Sigmoid colon (tissue), 7 donors: ENCODE data around the gene SLC22A5. TPM values are rescaled to one million over a fixed set of nuclear protein-coding genes. Genes with fewer than 3 reads are reported as not detected.

ENCODE experiments used
- DNase-seq: peaks from one replicate; pipeline ENCODE4 v3.0.0-alpha.2; 2019
- H3K27ac ChIP-seq, 4 donors: fragments of 200-600 bp; sonication (generic); one replicate each; pipeline ENCODE4 v1.5.1; 2016 to 2019; ENCODE audit warnings: mild to moderate bottlenecking in 1 of 4
- H3K27me3 ChIP-seq, 3 donors: fragments of 200-600 bp; sonication (generic); one replicate each; pipeline ENCODE4 v1.5.1; 2019; ENCODE audit warnings: mild to moderate bottlenecking in 1 of 3
- H3K36me3 ChIP-seq, 4 donors: fragments of 200-600 bp; sonication (generic); one replicate each; pipeline ENCODE4 v1.5.1; 2016 to 2019
- H3K4me1 ChIP-seq, 4 donors: fragments of 200-600 bp; sonication (generic); one replicate each; pipeline ENCODE4 v1.5.1; 2017 to 2019
- H3K4me3 ChIP-seq, 4 donors: fragments of 200-600 bp; sonication (generic); one replicate each; pipeline ENCODE4 v1.5.1; 2017 to 2019; ENCODE audit warnings: mild to moderate bottlenecking in 2 of 4, moderate library complexity in 1 of 4
- H3K9me3 ChIP-seq, 4 donors: fragments of 200-600 bp in 3 of 4; sonication (generic) in 3 of 4; one replicate each; pipeline versions ENCODE4 v1.5.1 to v1.6.1; 2013 to 2019
- CTCF ChIP-seq, 4 experiments: fragments of 450-650 bp in 3 of 4; fragments of 200-600 bp in 1 of 4; IDR thresholded peaks; one replicate each; pipeline ENCODE4 v1.5.1; 2016 to 2019; ENCODE audit warnings: antibody characterized with exemption in 4 of 4, mild to moderate bottlenecking in 3 of 4, moderate library complexity in 2 of 4
- EP300 ChIP-seq, 4 donors: sonication (generic); formaldehyde crosslinking; IDR thresholded peaks; one replicate each; pipeline ENCODE4 v1.6.1; 2017; ENCODE audit warnings: antibody characterized with exemption in 4 of 4
- POLR2A ChIP-seq, 2 donors: fragments of 450-650 bp; IDR thresholded peaks; one replicate each; pipeline ENCODE4 v1.6.1; 2016; ENCODE audit warnings: antibody characterized with exemption in 2 of 2, mild to moderate bottlenecking in 2 of 2, moderate library complexity in 2 of 2
- POLR2AphosphoS5 ChIP-seq, 4 donors: sonication (generic); formaldehyde crosslinking; IDR thresholded peaks; one replicate each; pipeline ENCODE4 v1.6.1; 2017; ENCODE audit warnings: antibody characterized with exemption in 4 of 4
- WGBS, 2 donors: extraction: QIAGEN DNeasy Blood & Tissue Kit; methylation state at CpG; one replicate each; pipeline ENCODE4 v1.1.7; 2013; 5-methylcytosine and 5-hydroxymethylcytosine counted together
- intact Hi-C: fragments of 100-400 bp; cut with DNase I; formaldehyde crosslinking; loops from one replicate; pipeline ENCODE4 v1.15.1; 2023
- polyA plus RNA-seq, 3 donors: library from polyadenylated mRNA; stranded (reverse); fragments of 200-250 nt; gene quantifications; one replicate each; pipeline ENCODE4 v1.2.3, GENCODE V29; 2013
- total RNA-seq, 4 donors: library from RNA; depleted of rRNA; stranded (reverse); fragments of >200 nt; gene quantifications; one replicate each; pipeline ENCODE4 v1.1.0, GENCODE V29; 2016
- donor health status: healthy with polysubstance abuse.
- donor health status: Bipolar disorder and iron deficiency.
- donor health status: healthy.

The SLC22A5 gene
- total and polyA plus RNA-seq, 7 donors = 3.6 to 11.9 (median 7.2) TPM

- TF ChIP-seq CTCF (IDR thresholded peaks at IDR 0.05) (no peak), EP300 (IDR thresholded peaks at IDR 0.05) (no peak), POLR2AphosphoS5 (IDR thresholded peaks at IDR 0.05) (peak in 2 of 4 donors; percentile 4 to 17), POLR2A (IDR thresholded peaks at IDR 0.05) (no peak)
- H3K9me3 ChIP-seq = no peaks in the 10 kb centered on the region
- 78 to 80% methylated on average over 6 of the region's 6 CpGs for WGBS, 2 donors
- DNase-seq = peak; percentile 60
- H3K27ac ChIP-seq = peak overlapping the region; percentile 71 to 98 (median 96)
- no peak overlapping the region for H3K4me3 ChIP-seq
- intact Hi-C loops = no loop called here
- H3K4me1 ChIP-seq = peaks cover 0 to 100% (median 94%) of the 10 kb centered on the region in 4 donors
- peaks cover 0 to 7% (median 0%) of the 10 kb centered on the region in 4 donors for H3K36me3 ChIP-seq
- no peaks in the 10 kb centered on the region for H3K27me3 ChIP-seq
These were observed 46.9 kb downstream of the SLC22A5 start for GRCh38 chr5:132416306-132417009.

- H3K4me1 ChIP-seq = peaks cover 0 to 100% (median 92%) of the 10 kb centered on the region in 4 donors
- H3K27me3 ChIP-seq = no peaks in the 10 kb centered on the region
- H3K4me3 ChIP-seq = no peak overlapping the region
- DNase-seq = peak; percentile 75
- 57 to 67% methylated on average over 6 of the region's 6 CpGs for WGBS, 2 donors
- H3K27ac ChIP-seq = peak overlapping the region; percentile 71 to 98 (median 96)
- intact Hi-C loops = no loop called here
- H3K9me3 ChIP-seq = no peaks in the 10 kb centered on the region
- no peak for TF ChIP-seq POLR2AphosphoS5 (IDR thresholded peaks at IDR 0.05)
- TF ChIP-seq CTCF (IDR thresholded peaks at IDR 0.05) = no peak
- peaks cover 0 to 7% (median 0%) of the 10 kb centered on the region in 4 donors for H3K36me3 ChIP-seq
These were observed 47.5 kb downstream of the SLC22A5 start for GRCh38 chr5:132417010-132417439.

GRCh38 chr5:132417461-132417860 is 48.0 kb downstream of the SLC22A5 start:
- Histone ChIP-seq H3K4me3 (no peak overlapping the region), H3K27me3 (no peaks in the 10 kb centered on the region), H3K9me3 (no peaks in the 10 kb centered on the region), H3K27ac (peak overlapping the region; percentile 71 to 98 (median 96)), H3K36me3 (peaks cover 0 to 7% (median 0%) of the 10 kb centered on the region in 4 donors), H3K4me1 (peaks cover 0 to 100% (median 92%) of the 10 kb centered on the region in 4 donors)
- DNase-seq = no peak
- 85 to 88% methylated on average over 6 of the region's 6 CpGs for WGBS, 2 donors
- intact Hi-C loops = no loop called here
- TF ChIP-seq POLR2A (IDR thresholded peaks at IDR 0.05) (no peak), EP300 (IDR thresholded peaks at IDR 0.05) (no peak), POLR2AphosphoS5 (IDR thresholded peaks at IDR 0.05) (no peak), CTCF (IDR thresholded peaks at IDR 0.05) (no peak)

GRCh38 chr5:132417889-132418485 is 48.5 kb downstream of the SLC22A5 start:
- peaks cover 0 to 100% (median 93%) of the 10 kb centered on the region in 4 donors for H3K4me1 ChIP-seq
- H3K27me3 ChIP-seq = no peaks in the 10 kb centered on the region
- H3K4me3 ChIP-seq = no peak overlapping the region
- peak overlapping the region; percentile 71 to 98 (median 96) for H3K27ac ChIP-seq
- H3K9me3 ChIP-seq = no peaks in the 10 kb centered on the region
- intact Hi-C loops = no loop called here
- peaks cover 0 to 7% (median 0%) of the 10 kb centered on the region in 4 donors for H3K36me3 ChIP-seq
- peak; percentile 56 for DNase-seq
- no peak for TF ChIP-seq POLR2AphosphoS5 (IDR thresholded peaks at IDR 0.05)
- TF ChIP-seq EP300 (IDR thresholded peaks at IDR 0.05) = no peak
- TF ChIP-seq CTCF (IDR thresholded peaks at IDR 0.05) = no peak
- TF ChIP-seq POLR2A (IDR thresholded peaks at IDR 0.05) = no peak
- 83 to 94% methylated on average over 4 of the region's 4 CpGs for WGBS, 2 donors
